Measurements from ENCODE around the gene SHC3. TPM values are rescaled to one million over a fixed set of nuclear protein-coding genes. Genes with fewer than 3 reads are reported as not detected.

SHC3 gene
- total RNA-seq, 4 donors from 2014 or later = 2.2 to 4.0 (median 3.1) TPM

DNA sequence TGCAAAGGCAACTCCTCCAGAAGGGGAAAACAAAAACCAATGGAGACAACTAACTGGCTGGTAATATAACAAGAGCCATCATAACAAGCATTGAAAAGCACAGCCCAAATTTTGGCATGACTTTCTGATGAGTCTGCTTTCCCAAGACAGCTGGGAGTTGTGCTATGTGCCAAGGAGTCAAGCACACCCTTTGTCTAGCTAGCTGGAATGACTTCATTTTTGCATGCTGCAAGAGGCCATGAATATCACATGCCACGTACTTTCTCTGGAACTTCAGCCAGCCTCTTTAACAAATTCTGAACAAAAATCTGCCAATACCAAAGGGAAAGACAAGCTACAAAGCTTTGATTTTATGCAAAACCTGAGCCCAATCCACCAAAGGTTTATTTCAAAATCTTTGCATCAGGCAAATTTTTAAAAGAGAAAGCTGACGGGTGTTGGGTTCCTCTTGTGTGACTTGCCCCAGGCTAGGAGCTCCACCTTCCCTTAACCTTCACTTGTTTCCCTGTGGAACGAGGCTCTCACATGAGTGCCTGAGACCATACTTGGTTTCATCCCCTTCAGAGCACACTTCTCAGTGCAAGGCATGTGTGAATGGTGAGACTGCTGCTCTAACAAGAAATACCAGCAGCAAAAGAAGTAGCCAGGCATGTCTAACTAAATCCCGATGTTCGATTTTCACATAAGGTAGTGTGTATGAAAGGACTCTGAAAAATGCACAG lies 140.1 kb downstream of the SHC3 start:
- WGBS = 80% methylated on average over 5 of the region's 5 CpGs
- Histone ChIP-seq H3K4me3 (no peak overlapping the region), H3K9me3 (no peaks in the 10 kb centered on the region), H3K27me3 (no peaks in the 10 kb centered on the region), H3K4me1 (peaks cover 0 to 20% (median 6%) of the 10 kb centered on the region in 4 donors), H3K36me3 (no peaks in the 10 kb centered on the region), H3K27ac (replicated peaks in 1 of 4) (peak overlapping the region in 2 of 4 donors; percentile 13 to 41)
- TF ChIP-seq POLR2AphosphoS5 (IDR thresholded peaks at IDR 0.05) (peak; percentile 58 to 62), POLR2A (IDR thresholded peaks at IDR 0.05; ENCODE audit: low read depth) (no peak)
- intact Hi-C loops (cut with DNase I) = no loop called here
- peak; percentile 91 for DNase-seq (ENCODE audit: extremely low spot score)

DNA sequence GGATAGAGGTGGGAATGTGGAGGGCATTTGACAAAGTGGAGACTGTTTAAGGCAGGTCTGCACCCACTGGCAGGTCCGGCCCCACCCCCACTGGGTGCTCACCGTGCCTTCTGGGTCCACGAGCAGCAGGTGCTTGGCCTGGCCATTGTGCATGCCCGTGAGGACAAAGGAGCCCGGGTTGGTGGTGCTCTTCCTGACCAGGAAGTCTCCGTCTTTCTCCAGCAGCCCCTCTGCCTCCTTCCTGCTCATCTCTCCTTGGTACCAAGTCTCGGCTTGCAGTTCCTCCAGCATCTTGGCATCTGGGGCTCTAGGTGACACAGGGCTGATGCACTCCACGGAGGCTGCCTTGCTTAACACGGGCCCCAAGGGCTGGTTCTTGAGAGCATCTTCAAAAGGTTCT lies 140.7 kb downstream of the SHC3 start:
- DNase-seq (ENCODE audit: extremely low spot score) = no peak
- H3K36me3 ChIP-seq = no peaks in the 10 kb centered on the region
- H3K27ac ChIP-seq (replicated peaks in 1 of 4) = peak overlapping the region in 2 of 4 donors; percentile 27 to 41
- no peak overlapping the region for H3K4me3 ChIP-seq
- no peaks in the 10 kb centered on the region for H3K9me3 ChIP-seq
- H3K4me1 ChIP-seq = peaks cover 0 to 20% (median 6%) of the 10 kb centered on the region in 4 donors
- H3K27me3 ChIP-seq = no peaks in the 10 kb centered on the region
- TF ChIP-seq POLR2AphosphoS5 (IDR thresholded peaks at IDR 0.05) (no peak), EP300 (IDR thresholded peaks at IDR 0.05) (no peak), POLR2A (IDR thresholded peaks at IDR 0.05; ENCODE audit: low read depth) (no peak)
- TF ChIP-seq, protein P1, sequence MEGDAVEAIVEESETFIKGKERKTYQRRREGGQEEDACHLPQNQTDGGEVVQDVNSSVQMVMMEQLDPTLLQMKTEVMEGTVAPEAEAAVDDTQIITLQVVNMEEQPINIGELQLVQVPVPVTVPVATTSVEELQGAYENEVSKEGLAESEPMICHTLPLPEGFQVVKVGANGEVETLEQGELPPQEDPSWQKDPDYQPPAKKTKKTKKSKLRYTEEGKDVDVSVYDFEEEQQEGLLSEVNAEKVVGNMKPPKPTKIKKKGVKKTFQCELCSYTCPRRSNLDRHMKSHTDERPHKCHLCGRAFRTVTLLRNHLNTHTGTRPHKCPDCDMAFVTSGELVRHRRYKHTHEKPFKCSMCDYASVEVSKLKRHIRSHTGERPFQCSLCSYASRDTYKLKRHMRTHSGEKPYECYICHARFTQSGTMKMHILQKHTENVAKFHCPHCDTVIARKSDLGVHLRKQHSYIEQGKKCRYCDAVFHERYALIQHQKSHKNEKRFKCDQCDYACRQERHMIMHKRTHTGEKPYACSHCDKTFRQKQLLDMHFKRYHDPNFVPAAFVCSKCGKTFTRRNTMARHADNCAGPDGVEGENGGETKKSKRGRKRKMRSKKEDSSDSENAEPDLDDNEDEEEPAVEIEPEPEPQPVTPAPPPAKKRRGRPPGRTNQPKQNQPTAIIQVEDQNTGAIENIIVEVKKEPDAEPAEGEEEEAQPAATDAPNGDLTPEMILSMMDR (IDR thresholded peaks at IDR 0.05) = no peak
- intact Hi-C loops (cut with DNase I) = no loop called here
- 95% methylated on average over 8 of the region's 9 CpGs for WGBS

DNA sequence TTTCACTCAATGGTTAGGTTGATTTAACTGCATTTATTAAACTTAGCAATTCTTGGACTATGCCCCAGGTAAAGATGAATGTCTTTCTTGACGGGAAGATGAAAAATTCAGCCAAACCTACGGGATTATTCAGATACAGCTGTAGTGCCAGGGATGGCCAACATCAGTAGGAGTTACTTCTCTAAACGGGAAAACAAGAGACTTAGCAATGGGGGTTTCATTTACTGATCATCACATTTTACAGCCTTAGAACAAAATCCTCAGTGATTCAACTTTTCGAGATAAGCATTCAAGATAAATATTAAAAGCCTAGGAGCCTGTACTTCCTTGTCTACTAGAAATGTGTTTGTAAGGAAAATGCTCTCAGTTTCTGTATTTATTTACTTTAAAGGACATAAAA lies 141.3 kb downstream of the SHC3 start:
- intact Hi-C loops (cut with DNase I) = no loop called here
- no peak for TF ChIP-seq POLR2A (IDR thresholded peaks at IDR 0.05; ENCODE audit: low read depth)
- no peak for TF ChIP-seq EP300 (IDR thresholded peaks at IDR 0.05)
- TF ChIP-seq, protein P1 (IDR thresholded peaks at IDR 0.05) = no peak
- TF ChIP-seq POLR2AphosphoS5 (IDR thresholded peaks at IDR 0.05) = no peak
- Histone ChIP-seq H3K27ac (replicated peaks in 1 of 4) (no peak overlapping the region), H3K36me3 (no peaks in the 10 kb centered on the region), H3K4me3 (no peak overlapping the region), H3K9me3 (no peaks in the 10 kb centered on the region), H3K4me1 (peaks cover 0 to 20% (median 6%) of the 10 kb centered on the region in 4 donors), H3K27me3 (no peaks in the 10 kb centered on the region)
- 57% methylated on average over 4 of the region's 4 CpGs for WGBS
- DNase-seq (ENCODE audit: extremely low spot score) = no peak

DNA sequence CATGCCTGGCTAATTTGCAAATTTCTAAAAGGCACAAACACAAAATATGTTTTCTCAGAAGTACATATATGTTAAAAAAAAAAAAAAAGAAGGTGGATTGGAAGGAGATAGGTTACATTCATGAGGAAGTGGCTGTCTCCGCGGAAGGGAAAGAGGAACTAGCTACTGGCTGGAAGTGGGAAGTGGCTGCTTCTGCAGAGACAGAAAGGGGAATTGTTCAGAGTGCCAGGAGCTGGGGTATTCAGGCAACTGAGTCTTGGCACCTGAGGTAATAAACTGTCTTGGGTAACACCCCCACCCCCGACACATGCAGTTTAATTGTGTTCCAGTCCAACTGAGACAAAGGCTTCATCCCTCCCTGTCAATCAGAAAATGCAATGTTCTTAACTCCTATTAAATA lies 141.7 kb downstream of the SHC3 start:
- intact Hi-C loops (cut with DNase I) = no loop called here
- DNase-seq (ENCODE audit: extremely low spot score) = peak; percentile 70
- TF ChIP-seq POLR2A (IDR thresholded peaks at IDR 0.05; ENCODE audit: low read depth) = no peak
- TF ChIP-seq EP300 (IDR thresholded peaks at IDR 0.05) = no peak
- TF ChIP-seq POLR2AphosphoS5 (IDR thresholded peaks at IDR 0.05) = no peak
- TF ChIP-seq, protein P1 (IDR thresholded peaks at IDR 0.05) = no peak
- no peaks in the 10 kb centered on the region for H3K27me3 ChIP-seq
- WGBS = 64% methylated on average over 3 of the region's 3 CpGs
- H3K27ac ChIP-seq (replicated peaks in 1 of 4) = no peak overlapping the region
- H3K9me3 ChIP-seq = no peaks in the 10 kb centered on the region
- peaks cover 0 to 20% (median 6%) of the 10 kb centered on the region in 4 donors for H3K4me1 ChIP-seq
- no peak overlapping the region for H3K4me3 ChIP-seq
- no peaks in the 10 kb centered on the region for H3K36me3 ChIP-seq

DNA sequence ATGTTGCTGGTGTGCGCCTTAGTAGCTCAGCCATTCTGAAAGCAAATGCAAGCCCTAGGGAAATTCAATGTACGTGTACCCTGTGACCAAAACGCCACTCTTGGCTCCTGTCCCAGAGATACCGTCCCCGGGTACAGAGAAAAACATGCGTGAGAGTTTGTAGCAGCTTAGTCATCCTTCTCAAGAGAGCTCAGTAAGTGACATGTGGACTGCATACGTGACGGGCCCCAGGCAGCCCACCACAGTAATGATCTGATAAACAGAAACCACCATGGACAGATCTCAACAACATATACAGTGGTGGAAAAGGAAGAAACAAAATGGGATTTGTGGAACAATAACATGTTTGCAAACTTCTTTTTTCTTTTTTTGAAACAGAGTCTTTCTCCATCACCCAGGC lies 142.2 kb downstream of the SHC3 start:
- no peaks in the 10 kb centered on the region for H3K27me3 ChIP-seq
- H3K4me3 ChIP-seq = no peak overlapping the region
- DNase-seq (ENCODE audit: extremely low spot score) = peak; percentile 72
- no peaks in the 10 kb centered on the region for H3K9me3 ChIP-seq
- TF ChIP-seq POLR2AphosphoS5 (IDR thresholded peaks at IDR 0.05) (no peak), EP300 (IDR thresholded peaks at IDR 0.05) (no peak), POLR2A (IDR thresholded peaks at IDR 0.05; ENCODE audit: low read depth) (no peak)
- TF ChIP-seq, protein P1 (IDR thresholded peaks at IDR 0.05) = no peak
- peaks cover 0 to 20% (median 6%) of the 10 kb centered on the region in 4 donors for H3K4me1 ChIP-seq
- intact Hi-C loops (cut with DNase I) = no loop called here
- WGBS = 78% methylated on average over 8 of the region's 8 CpGs
- no peak overlapping the region for H3K27ac ChIP-seq (replicated peaks in 1 of 4)
- H3K36me3 ChIP-seq = no peaks in the 10 kb centered on the region
